Suppressor macrophage (primary cell): Measurements from ENCODE around the gene TGIF1.

Experiments used
- DNase-seq, 4 experiments: peaks; one replicate each; pipeline ENCODE4 v3.0.0-alpha.2; 2020 to 2022

The TGIF1 gene

DNA sequence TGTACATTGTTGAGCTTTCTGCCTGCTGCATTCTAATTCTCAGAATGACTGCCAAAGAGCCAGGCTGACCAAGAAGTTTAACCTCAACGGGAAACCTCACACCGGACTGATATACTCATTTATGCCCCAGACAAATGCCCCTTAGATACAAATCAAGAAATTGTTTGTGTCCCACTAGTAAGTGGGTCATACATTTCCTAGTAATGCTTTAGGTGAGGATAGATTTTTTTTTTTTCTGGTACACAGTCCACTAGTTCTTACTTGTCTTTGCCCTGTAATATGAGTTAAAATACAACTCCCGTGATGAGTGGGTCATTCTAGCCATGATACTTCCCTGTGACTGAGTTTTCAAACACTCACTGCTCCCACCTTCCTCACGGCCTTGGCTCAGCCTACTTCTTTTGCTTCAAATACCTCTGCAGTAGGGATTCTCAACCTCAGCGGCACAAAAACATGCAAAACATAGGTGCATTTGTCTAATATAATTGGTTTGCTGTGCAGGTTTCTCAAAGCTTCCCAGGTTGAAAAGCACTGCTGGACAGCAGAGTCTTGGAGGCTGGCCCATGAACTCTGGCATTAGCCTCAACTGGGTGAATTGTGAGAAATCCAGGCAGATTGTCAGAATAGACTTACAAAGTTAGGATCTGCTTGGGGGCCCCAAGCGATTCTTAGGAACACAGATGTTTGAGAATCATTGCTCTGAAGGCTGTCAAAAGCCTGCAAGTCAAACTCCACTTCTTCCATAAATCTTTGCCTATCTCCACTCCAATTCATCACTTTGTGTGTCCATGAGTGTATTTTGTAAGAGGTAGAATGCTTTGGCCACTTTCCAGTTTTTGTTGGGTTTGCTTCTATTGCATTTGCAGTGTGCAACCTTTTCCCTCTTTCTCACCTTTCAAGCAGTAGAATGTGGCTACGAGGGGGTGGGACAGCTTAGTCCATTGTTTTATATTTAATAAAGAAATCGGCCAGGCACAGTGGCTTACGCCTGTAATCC lies 35.5 kb downstream of the TGIF1 start:
- DNase-seq: no peak

DNA sequence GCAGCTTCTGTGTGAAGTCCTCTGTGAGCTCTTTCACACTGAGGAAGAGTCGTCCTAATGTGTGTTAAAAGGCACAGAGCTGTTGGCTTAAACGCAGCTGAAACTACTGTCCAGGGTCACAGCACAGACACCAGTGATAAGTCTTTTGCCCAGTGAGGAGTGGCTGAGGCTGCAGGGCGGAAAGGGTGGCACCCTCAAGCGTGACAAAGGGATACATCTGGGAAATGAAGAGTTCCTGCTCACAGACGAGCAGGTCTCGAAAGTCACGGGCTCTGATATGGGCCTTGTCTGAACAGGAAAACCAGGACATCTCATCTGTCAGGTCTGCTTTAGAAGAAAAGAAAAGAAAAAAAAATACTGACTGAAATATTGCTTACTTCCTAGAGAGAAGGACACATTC lies 36.5 kb downstream of the TGIF1 start:
- no peak for DNase-seq

DNA sequence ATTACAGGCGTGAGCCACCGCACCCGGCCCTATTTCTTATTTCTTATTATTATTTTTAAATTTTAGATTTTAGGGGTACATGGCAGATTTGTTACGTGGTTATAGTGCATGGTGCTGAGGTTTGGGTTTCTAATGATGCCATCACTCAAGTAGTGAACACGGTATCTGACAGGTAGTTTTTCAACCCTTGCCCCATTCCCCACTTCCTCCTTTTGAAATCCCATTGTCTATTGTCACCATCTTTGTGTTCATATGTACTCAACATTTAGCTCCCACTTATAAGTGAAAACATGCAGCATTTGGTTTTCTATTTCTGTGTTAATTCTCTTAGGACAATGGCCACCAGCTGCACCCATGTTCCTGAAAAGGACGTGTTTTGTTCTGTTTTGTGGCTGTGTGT lies 39.5 kb downstream of the TGIF1 start:
- no peak for DNase-seq

DNA sequence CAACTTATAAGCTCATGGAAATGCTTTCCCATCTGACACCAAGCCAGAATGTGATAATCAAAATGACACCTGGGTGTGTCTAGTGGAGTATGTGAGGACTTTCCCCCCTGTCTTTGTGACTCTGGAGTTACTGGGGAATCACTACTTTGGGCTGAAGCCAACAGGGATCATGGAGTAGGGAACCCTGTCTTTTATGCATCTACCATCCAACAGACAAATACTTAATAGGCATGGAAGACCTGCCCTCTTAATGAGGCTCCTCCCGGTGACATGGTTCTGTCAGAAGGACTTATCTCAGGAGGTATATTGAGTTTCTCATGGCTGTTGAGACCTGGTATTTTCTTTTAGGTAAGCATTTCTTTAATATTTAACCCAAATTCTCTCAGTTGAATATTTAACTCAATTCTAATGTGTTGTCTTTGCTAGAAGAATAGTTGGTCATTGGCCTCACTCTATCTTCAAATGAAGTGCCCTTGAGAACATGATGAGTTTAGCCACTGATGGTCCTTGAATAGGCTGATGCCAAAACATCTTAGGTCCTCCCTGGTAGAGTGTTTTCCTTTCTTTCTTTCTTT lies 42.1 kb downstream of the TGIF1 start:
- no peak for DNase-seq

GRCh38 chr18:3492721-3493120 lies 42.7 kb downstream of the TGIF1 start:
- DNase-seq: no peak

DNA sequence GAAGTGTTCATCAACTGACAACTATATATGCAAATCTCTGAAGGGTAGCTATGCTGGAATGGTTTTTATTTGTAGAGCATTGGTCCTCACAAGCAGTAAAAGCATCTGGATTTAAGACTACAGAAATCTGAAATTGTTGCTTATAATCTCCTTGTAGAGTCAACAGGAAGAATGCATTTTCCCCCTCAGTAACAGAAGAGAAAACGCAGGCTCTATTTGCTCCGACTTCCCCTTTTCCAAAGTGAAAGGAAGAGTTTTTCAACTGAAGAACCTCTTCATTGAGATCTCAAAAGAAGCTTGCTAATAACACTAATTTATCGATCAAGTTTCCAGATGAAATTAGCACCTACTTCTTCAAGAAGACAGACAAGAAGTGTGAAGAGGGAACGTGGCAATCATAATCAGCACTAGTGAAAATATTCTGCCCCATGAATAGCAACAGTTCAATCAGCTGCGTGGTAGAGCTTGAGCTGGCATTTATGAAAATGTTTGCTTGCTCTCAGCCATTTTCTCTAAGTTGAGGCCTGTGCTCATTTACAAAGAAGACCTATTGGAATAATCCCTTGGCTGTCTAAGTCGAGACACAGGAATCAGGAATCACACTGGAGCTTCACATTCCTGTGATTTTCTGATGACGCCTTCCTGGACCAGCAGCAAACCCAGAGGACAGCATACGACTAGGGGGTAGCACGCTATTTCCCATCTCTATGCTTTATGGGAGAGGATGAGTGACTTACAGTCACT lies 43.7 kb downstream of the TGIF1 start:
- peak; percentile 33 to 70 (median 50) for DNase-seq

DNA sequence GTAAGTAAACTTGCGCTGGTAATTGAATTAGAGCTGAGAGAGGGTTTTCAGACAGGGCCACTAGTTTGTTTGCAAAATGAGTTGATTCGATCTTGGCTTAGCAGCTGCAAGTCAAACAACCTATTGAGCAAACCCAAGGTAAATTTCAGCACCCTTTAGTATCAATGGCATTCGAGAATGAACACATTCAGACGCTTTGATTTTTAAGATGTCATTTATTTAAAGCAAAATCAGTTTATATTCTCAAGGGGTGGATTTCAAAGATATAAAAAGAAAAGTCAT lies 44.2 kb downstream of the TGIF1 start:
- DNase-seq: no peak

GRCh38 chr18:3494569-3494968 lies 44.6 kb downstream of the TGIF1 start:
- peak in 1 of 4 experiments; percentile 11 for DNase-seq

DNA sequence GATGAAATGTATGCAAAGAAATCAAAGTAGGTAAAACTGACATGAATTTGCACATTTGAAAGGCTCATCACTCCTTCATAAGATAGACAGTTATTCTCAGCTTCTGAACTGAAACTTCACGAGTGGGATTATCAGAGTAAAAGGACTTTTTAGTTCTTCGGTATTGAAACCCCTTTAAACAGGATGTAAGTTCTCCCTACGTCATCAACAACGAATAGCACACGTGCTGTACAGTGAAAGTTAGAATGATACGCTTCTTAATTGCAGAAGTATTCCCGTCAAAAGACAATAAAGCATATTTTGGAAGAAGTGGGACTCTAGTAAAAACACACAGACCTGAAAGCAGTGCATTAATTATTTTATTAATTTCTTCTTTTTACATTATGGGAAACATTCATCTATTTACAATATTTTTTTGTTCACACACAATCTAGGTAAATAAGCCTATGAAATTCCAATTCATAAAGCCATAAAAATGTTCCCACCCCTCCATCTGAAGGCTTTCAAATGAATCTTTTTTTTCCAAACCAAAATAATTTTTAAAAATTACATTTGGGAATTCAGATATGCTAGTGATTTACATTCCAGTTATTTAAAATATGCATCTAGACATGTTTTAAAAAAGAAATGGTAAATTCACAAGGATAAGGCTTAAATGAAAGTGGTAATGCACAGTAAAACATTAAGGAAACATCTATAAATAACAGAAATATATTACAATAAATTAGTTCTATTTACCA lies 45.9 kb downstream of the TGIF1 start:
- DNase-seq: peak in 2 of 4 experiments; percentile 35 to 62

DNA sequence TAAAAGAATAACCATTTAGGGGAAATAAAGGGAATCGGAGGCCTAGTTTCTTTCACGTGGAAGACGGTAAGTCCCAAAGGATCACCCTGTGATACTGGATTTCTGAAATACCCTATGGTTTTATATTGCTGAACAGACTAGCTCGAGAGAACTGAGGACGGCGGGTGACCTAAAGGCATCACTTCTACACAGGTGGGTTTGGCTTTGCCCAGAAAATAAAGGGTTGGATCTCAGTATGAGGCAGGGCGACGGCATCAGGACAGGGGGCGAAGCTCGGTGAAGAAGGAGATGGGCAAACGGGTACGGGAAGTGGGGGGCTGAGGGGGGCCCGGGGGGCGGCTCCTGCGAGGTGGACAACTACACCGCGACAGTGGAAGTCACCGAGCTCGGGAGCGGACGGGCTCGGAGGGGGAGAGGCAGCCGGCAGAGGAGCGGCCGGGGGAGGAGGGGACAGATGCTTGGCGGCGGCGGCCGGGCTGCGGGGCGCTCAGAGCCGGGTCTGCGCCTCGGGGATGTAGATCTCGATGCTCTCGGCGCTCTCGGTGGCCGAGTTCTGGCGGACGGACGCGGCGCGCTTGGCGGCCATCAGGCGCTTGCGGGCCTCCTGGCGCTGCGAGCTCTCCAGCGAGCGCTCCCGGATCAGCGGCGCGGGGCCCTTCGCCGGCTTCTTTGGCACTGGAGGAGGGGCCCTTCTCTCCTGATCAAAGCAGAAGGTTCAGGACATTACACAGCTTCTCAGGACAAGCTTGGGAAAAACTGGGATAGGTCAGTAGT lies 48.9 kb downstream of the TGIF1 start:
- peak; percentile 22 to 55 (median 38) for DNase-seq

DNA sequence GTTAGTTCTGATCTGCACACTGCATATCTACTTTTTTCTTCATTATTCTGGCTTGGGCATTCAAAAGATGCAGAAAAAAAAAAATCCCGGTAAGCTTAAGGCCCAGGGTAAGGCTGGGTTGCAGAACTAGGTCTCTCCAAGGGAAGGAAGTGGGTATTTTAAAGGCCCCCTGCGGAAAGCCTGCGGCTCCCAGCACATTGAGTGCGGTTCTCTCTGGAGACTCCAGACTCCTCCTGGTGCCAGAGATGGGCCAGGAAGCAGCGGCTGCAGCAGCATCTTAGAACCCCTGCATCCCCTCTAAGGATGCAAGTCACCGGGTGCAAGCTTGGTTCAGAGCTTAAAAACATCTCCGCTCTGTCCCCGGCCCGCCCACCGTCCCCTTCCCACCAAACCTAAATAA lies 49.5 kb downstream of the TGIF1 start:
- peak in 2 of 4 experiments; percentile 20 for DNase-seq

DNA sequence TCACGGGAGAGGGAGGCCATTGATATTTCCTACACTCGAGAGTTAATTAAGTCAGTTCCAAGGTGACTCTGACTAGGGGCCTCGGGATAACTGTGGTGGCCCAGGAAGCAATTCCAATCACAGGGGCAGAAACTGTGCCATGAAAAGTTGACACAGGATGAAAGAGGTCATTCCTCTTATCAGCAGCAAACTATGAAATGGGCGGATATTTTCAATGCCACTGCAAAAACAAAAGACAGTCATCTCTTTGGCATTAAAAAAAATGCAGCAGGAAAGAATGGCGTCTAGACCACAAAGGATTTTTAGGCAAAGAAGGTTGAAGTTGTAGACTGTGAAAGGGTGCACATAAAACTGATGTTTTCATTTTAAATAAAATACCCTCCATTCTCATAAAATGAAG lies 50.0 kb downstream of the TGIF1 start:
- DNase-seq: no peak

GRCh38 chr18:3502650-3503049 lies 52.7 kb downstream of the TGIF1 start:
- DNase-seq: no peak

GRCh38 chr18:3504637-3505036 lies 54.7 kb downstream of the TGIF1 start:
- no peak for DNase-seq

- DNase-seq: peak in 3 of 4 experiments; percentile 24 to 42 (median 39)
Observed at GRCh38 chr18:3508576-3509549, 58.9 kb downstream of the TGIF1 start.
